Central memory CD4-positive, alpha-beta T cell (primary cell): ENCODE data around the gene RNF31.
"Not testable (repeated sequence)": the region's sequence is repeated elsewhere in the genome, so short reads cannot be mapped to it uniquely, and the experiment has no call there.

Source experiments
- DNase-seq: peaks from one replicate; pipeline ENCODE4 v3.0.0; 2022

Gene RNF31

GRCh38 chr14:24184104-24184970, 37.0 kb downstream of the RNF31 start:
- DNase-seq, result no peak

DNA sequence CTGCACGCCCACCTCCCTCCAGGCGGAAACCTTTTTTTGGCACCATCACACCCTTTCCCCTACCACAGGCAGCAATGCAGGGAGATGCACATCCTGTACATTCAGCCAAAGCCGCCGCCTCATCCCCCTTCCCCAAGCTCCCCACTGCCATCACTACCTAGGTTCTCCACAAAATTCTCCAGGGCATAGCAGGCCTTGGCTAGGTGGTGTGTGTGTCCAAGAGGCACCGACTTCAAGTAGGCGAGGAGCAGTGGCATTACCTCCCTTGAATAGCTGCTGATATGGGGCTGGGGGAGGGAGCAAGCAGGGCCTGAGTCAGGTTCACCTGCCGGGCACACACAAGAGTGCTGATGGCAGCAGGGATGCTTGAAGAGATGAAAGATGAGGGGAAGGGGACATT, 37.7 kb downstream of the RNF31 start:
- no peak for DNase-seq

- DNase-seq, result no peak
These were observed 38.4 kb downstream of the RNF31 start for GRCh38 chr14:24185741-24186140.

GRCh38 chr14:24186831-24187538, 39.7 kb downstream of the RNF31 start:
- no peak for DNase-seq

DNA sequence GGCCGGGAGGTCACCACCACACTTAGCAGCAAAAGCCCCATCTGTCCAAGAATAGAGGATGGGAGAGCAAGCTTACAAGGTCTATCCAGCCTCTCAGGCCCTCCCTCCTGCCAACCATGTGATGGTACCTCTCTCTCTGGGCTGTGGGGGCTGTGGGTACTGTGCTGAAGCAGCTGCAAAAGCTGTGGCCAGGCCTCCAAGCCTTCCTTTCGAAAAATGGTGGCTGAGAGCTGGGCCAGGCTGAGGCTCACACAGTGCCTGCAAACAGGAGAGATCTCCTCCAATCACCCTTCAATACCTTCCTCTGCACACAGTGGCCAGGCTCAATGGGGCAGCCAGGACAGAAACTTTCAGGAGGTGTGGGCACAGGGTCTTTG, 40.2 kb downstream of the RNF31 start:
- no peak for DNase-seq

- peak; percentile 94 for DNase-seq
These were observed 41.2 kb downstream of the RNF31 start, which contains the start of gene IPO4 for GRCh38 chr14:24188251-24189058. Gene IPO4, minus strand, starts transcription at chr14:24188816. Its CDS starts 29 bp downstream, at chr14:24188787.

DNA sequence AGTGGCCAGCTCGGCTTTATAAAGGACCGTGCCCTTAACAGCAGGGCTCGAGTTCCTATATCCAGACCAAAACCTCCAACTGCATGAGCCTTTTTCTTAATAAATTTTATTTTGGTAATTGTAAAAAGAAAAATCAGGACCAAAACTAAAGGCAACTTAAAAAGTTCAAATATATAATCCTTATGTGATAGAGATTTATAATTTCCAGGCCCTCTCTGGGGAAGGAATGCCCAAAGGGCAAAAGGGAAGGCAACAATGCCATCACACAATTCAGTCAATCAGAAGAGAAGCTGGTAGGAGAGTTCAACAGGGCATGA, 41.7 kb downstream of the RNF31 start:
- no peak for DNase-seq

DNA sequence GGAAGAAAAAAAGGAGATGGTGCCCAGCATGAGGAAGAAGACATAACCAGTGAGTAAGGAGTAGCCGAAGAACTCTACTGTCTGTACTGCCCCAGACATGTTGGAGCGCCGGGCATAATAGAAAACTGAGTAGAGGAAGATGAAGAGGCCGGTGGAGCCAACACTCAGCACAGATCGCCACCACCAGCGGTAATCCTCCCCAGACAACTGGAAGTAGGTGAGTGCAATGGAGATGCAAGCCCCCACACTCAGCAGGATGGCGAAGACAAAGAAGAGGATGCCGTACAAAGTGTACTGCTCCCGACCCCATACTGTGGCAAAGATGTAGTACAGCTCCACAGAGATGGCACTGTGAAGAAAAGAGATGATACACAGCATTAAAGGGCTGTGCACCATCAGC, 42.2 kb downstream of the RNF31 start:
- no peak for DNase-seq

DNA sequence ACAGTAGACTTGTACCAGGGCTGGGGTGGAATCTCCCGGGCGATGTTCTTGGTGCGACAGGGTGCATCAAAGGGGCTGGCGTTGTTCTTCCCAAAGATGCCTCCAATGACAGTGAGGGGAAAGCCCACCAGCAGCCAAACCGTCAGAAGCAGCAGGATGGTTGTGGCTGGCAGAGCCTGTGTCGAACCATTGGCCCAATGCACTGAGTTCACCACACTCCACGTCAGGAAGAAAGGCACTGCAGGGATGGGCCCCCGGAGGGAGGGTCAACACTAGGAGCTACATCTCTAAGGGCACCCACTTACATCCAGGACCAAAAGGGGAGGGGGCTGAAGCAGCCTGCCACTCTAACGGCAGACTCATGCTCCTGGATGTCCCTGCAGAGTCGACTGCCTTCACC, 43.1 kb downstream of the RNF31 start:
- DNase-seq, result no peak

GRCh38 chr14:24192933-24193332, 45.6 kb downstream of the RNF31 start:
- no peak for DNase-seq

DNA sequence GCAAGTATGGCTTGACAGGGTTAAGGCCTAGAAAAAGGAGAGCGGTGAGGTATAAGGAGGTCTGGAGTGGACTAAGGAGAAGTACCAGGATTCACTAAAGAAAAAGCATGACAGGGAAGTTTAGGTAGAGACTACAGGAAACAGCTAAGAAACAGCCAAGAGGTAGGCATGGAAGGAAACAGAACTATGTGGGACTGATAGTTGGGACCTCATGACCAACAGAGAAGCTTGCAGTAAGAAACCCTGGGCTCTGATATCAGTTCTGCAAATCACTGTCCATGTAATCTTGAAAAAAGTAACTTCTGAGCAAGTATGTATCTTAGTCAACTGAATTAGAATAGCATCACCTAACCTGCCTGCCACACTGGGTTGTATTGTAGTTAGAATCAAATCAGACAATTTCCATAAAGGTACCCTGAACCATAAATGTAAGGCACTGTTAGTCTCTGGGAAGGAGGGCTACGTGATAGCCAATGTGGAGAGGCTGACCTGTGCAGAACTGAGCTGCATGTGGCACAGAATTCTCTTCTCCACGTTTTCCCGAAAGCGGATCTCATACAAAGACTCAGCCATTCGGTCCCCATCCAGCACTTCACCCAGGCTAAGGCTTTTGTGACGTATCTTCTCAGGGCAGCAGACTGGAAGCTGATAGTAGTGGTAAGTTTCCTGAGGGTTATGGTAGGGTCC, 47.0 kb downstream of the RNF31 start:
- no peak for DNase-seq

DNA sequence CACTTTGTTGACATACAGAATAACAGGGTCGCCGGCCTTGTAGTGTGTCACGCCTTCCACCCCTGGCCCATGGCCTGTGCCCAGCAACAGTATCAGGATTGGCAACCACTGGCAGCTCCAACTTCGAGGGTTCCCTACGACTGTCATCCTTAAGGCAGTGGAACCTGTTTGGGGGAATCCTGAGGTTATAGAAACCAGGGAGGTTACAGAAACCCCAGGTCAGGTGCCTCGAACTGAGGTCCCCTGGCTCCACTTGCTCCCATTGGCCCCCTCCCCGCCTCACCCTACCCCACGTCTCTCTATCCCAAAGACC, 47.5 kb downstream of the RNF31 start:
- DNase-seq, result no peak

DNA sequence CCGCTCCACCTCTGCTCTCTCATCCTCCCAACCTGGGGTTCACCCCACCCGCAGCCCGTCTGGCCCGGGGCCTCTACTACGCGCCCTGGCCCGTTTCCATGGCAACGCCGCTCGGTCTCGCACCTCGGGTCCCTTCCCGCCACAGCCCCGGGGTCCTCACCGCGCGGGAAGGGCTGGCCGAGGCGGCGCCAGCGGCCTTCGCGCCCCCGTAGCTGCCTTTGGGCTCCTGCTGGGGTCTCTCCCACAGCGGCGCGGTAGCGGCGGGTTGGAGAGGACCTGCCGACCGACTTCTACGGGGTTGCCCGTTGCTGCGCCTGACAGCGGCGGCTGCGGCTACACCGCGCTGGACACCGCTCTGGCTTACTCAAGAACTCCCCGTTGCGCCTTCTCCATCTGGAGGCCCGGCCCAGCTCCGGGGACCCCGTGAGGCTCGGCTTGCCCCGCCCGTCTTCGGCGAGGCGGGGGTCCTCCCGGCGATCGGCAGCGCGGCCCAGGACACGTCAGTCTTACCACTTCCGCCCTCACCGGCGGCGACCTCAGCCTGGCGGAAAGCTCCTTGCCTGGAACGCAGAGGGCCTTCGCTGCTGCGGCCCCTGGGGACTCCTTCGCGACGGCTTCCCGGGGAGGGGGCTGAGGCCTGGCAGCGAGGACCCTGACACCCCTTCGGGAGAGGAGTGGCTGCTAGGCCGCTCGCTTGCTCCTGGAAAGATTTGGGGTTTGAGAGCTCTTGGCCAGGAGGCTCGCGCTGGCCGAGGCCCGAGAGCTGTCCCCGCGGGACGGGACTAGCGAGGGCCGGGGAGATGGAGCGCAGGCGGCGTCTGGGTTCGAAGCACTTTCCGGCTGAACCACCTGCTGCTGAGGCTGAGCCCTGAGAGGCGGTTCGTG, 48.1 kb downstream of the RNF31 start, which contains the start of gene TM9SF1:
Gene TM9SF1 (minus strand): TSS at position 256 of the 885 bp plus-strand sequence. CDS start 422 bp downstream, outside the sequence.
- peak; percentile 89 for DNase-seq

GRCh38 chr14:24196071-24197055, 49.1 kb downstream of the RNF31 start:
- DNase-seq, result no peak

- no peak for DNase-seq
These were observed 49.8 kb downstream of the RNF31 start for GRCh38 chr14:24197056-24197450.

GRCh38 chr14:24198814-24199524, 51.7 kb downstream of the RNF31 start:
- DNase-seq, result no peak

DNA sequence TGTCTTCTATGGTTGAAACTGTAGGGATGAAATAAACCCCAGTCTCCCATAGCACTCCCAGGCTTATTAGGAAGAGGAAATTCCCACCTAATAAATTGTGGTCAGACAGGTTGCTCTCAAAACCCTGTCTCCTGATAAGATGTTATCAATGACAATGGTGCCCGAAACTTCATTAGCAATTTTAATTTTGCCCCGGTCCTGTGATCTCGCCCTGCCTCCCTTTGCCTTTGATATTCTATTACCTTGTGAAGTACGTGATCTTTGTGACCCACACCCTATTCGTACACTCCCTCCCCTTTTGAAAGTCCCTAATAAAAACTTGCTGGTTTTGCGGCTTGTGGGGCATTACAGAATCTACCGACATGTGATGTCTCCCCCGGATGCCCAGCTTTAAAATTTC, 55.2 kb downstream of the RNF31 start:
- DNase-seq, result not testable (repeated sequence)

GRCh38 chr14:24203249-24203886, 56.1 kb downstream of the RNF31 start:
- DNase-seq, result not testable (repeated sequence)
